ENCODE data around the gene TSNAX.

TSNAX gene

GRCh38 chr1:231540847-231541246, 12.4 kb downstream of the TSNAX start:
- no peak for TF ChIP-seq TAF1 (IDR thresholded peaks at IDR 0.05; ENCODE audit: borderline replicate concordance, insufficient read depth, low read length)
- no peak for TF ChIP-seq POLR2AphosphoS5 (IDR thresholded peaks at IDR 0.05; ENCODE audit: low read depth, low read length)
- no peak for TF ChIP-seq REST (IDR thresholded peaks at IDR 0.05; ENCODE audit: insufficient read depth in 1 of 2, low read depth in 2 of 2, low read length in 2 of 2)
- no peak for TF ChIP-seq FOXP2 (optimal IDR thresholded peaks at IDR 0.05; ENCODE audit: borderline replicate concordance, extremely low read depth, extremely low read length, insufficient read depth)
- TF ChIP-seq SIN3A (IDR thresholded peaks at IDR 0.05; ENCODE audit: borderline replicate concordance, insufficient read depth, low read length): no peak

GRCh38 chr1:231541842-231542241, 13.4 kb downstream of the TSNAX start:
- TF ChIP-seq REST (IDR thresholded peaks at IDR 0.05; ENCODE audit: insufficient read depth in 1 of 2, low read depth in 2 of 2, low read length in 2 of 2): no peak
- TF ChIP-seq POLR2AphosphoS5 (IDR thresholded peaks at IDR 0.05; ENCODE audit: low read depth, low read length): no peak
- TF ChIP-seq TAF1 (IDR thresholded peaks at IDR 0.05; ENCODE audit: borderline replicate concordance, insufficient read depth, low read length): no peak
- no peak for TF ChIP-seq SIN3A (IDR thresholded peaks at IDR 0.05; ENCODE audit: borderline replicate concordance, insufficient read depth, low read length)
- TF ChIP-seq FOXP2 (optimal IDR thresholded peaks at IDR 0.05; ENCODE audit: borderline replicate concordance, extremely low read depth, extremely low read length, insufficient read depth): no peak

- no peak for TF ChIP-seq REST (IDR thresholded peaks at IDR 0.05; ENCODE audit: insufficient read depth in 1 of 2, low read depth in 2 of 2, low read length in 2 of 2)
- no peak for TF ChIP-seq TAF1 (IDR thresholded peaks at IDR 0.05; ENCODE audit: borderline replicate concordance, insufficient read depth, low read length)
- TF ChIP-seq POLR2AphosphoS5 (IDR thresholded peaks at IDR 0.05; ENCODE audit: low read depth, low read length): no peak
- TF ChIP-seq FOXP2 (optimal IDR thresholded peaks at IDR 0.05; ENCODE audit: borderline replicate concordance, extremely low read depth, extremely low read length, insufficient read depth): no peak
- TF ChIP-seq SIN3A (IDR thresholded peaks at IDR 0.05; ENCODE audit: borderline replicate concordance, insufficient read depth, low read length): no peak
Measured at GRCh38 chr1:231544943-231545592, 16.6 kb downstream of the TSNAX start.

- no peak for TF ChIP-seq FOXP2 (optimal IDR thresholded peaks at IDR 0.05; ENCODE audit: borderline replicate concordance, extremely low read depth, extremely low read length, insufficient read depth)
- TF ChIP-seq POLR2AphosphoS5 (IDR thresholded peaks at IDR 0.05; ENCODE audit: low read depth, low read length): no peak
- TF ChIP-seq TAF1 (IDR thresholded peaks at IDR 0.05; ENCODE audit: borderline replicate concordance, insufficient read depth, low read length): no peak
Measured at GRCh38 chr1:231546693-231547092, 18.2 kb downstream of the TSNAX start.

- TF ChIP-seq REST (IDR thresholded peaks at IDR 0.05; ENCODE audit: insufficient read depth in 1 of 2, low read depth in 2 of 2, low read length in 2 of 2) (no peak), FOXP2 (optimal IDR thresholded peaks at IDR 0.05; ENCODE audit: borderline replicate concordance, extremely low read depth, extremely low read length, insufficient read depth) (no peak), SIN3A (IDR thresholded peaks at IDR 0.05; ENCODE audit: borderline replicate concordance, insufficient read depth, low read length) (no peak), TAF1 (IDR thresholded peaks at IDR 0.05; ENCODE audit: borderline replicate concordance, insufficient read depth, low read length) (no peak), POLR2AphosphoS5 (IDR thresholded peaks at IDR 0.05; ENCODE audit: low read depth, low read length) (no peak)
Measured at GRCh38 chr1:231549733-231550447, 21.4 kb downstream of the TSNAX start.

Measured in PFSK-1 (cell line).